Right lung (tissue), 5 donors: ENCODE results near the gene NBPF1. TPM values are rescaled to one million over a fixed set of nuclear protein-coding genes. Genes with fewer than 3 reads are reported as not detected.
"Not testable (repeated sequence)": the region's sequence is repeated elsewhere in the genome, so short reads cannot be mapped to it uniquely, and the experiment has no call there.

Experiments used
- DNase-seq, 2 donors: peaks; one replicate each; pipeline ENCODE4 v3.0.0-alpha.2; 2013
- polyA plus RNA-seq, 5 donors: library from polyadenylated mRNA; unstranded; fragments of 120-200 nt; gene quantifications; one replicate each; pipeline versions ENCODE4 v1.2.1 to v1.2.3, GENCODE V29; 2013; ENCODE audit warnings: inconsistent platforms in 1 of 5, low replicate concordance in 1 of 5; ENCODE audit not compliant: insufficient read length in 5 of 5, insufficient read depth in 1 of 5

Gene NBPF1
- polyA plus RNA-seq, 5 donors: 81.9 to 115 (median 106) TPM

DNA sequence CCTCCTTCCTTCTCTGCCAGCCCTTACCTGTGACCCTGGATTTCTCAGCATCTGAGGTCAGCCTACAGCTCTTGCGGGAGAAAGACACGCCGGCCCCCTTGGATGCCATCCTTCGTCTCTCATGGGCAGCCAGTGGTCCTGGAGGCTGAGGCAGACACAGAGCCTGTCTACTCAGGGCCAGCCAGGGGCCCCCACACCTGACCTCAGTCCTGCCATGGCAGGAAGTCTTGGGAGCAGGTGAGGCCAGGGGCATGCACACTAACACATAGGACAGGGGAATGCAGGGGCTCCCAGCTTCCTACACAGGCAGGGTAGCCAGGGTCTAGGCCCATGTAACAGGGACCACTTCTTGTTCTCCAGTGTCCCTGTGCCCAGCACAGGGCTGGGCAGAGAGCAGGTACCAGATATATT, 29.6 kb upstream of the NBPF1 start:
- not testable (repeated sequence) for DNase-seq

GRCh38 chr1:16642025-16642966, 28.9 kb upstream of the NBPF1 start:
- DNase-seq: not testable (repeated sequence)

DNA sequence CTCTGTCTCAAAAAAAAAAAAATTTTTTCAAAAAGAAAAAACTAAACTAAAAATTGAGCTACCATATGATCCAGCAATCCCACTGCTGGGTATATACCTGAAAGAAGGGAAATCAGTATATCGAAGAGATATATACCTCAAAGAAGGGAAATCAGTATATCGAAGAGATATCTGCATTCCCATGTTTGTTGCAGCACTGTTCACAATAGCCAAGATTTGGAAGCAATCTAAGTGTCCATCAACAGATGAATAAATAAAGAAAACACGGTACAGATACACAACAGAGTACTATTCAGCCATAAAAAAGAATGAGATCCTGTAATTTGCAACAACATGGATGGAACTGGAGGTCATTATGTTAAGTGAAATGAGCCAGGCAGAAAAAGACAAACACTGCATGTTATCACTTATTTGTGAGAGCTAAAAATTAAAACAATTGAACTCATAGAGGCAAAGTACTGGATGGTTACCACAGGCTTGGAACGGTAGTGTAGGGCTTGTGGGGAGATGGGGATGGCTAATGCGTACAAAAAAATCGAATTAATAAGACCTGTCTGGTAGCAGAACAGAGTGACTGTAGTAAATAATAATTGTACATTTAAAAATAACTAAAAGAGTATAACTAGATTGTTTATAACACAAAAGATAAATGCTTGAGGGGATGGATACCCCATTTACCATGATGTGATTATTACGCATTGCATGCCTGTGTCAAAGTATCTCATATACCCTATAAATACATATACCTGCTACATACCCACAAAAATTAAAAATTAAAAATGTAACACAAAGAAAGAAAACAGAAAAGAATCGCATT, 28.0 kb upstream of the NBPF1 start:
- DNase-seq: not testable (repeated sequence)

DNA sequence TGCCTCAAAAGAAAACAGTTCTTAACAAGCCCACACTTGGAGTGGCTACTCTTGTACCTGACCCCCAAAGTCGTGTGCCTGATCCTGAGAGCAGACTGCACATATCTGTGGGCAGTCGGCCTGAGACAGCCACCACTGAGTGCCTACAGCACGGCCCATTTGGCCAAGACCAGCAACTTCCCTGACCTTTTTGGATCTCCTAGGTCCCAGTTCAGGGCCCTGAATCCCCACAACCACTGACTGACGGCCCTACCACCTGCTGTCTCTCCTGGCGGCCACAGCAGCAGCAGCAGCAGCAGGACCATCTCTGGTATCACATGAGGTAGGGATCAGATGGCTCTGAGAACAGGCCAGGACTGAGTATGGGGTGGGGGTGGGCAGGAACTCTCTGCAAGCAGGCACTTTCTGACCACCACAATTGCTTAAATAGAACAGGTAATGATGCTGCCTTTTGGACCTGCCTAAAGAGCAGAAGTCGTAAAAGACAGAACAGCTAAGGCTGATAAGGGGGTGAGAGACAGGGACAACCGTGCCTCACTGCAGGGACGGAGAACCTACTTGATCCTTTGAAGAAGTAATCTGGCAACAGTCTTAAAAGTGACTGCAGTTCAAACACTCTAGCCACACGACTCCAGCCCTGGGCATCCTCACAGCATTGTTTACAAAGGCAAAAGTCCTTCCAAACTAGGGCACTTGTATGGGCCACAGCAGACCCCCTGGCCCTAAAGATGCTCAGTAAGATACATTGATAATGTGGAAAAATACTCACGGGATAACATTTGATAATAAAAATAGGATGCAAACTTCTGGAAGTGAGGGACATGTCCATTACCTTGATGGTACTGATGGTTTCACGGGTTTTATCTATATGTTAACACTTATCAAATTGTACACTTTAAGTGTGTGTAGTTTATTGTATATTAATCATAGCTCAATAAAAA, 26.0 kb upstream of the NBPF1 start:
- DNase-seq: not testable (repeated sequence)

DNA sequence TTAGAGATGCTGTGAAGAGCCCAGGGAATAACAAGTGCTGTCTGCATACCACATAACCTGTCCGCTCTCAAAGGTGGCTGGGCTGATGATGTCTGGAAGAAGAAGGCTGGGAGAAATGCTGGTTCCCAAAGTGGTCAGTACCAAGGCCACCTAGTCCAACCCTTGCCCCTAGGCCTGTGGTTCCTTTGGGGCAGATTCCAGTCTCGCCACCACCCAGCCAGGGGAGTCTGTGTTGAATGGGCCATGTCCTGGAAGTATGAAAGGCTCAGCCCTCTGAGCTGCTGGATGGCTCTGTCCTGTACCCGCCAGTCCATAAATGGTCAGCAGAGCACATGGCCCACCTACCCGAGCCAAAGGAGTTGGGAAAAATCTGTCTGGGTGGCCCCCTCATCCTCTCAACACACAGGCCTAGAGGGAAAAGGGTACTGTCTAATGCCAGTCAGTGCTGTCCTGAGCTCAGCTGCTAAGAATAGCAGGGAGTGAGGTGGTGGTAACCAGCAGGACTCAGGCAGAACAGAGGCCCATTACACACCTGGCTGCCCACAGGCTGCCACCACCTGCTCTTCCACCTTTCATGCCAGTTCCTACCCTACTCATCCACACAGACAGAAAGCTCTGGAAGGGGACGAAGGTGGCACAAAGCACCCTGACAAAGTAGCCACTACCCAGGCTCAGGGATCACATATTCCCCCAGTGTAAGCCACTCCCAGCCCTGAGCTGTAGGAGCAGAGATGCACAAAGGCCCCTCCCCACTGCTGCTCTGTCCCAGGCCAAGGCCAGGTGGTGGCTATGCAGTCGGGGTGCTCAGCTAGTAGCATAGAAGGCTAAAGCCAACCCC, 24.8 kb upstream of the NBPF1 start:
- not testable (repeated sequence) for DNase-seq

- DNase-seq: not testable (repeated sequence)
Observed at GRCh38 chr1:16636551-16637195, 23.3 kb upstream of the NBPF1 start.

DNA sequence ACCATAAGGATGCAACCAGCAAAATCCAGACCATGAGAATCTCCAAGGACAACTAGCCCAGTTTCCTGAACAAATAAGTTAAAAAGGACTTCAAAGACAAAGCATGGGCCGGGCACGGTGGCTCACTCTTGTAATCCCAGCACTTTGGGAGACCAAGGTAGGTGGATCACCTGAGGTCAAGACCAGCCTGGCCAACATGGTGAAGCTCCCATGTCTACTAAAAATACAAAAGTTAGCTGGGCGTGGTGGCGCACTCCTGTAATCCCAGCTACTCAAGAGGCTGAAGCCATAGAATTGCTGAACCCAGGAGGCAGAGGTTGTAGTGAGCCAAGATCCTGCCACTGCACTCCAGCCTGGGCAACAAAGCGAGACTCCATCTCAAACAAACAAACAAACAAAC, 22.6 kb upstream of the NBPF1 start:
- not testable (repeated sequence) for DNase-seq

GRCh38 chr1:16633540-16634282, 20.3 kb upstream of the NBPF1 start:
- not testable (repeated sequence) for DNase-seq

GRCh38 chr1:16632044-16632850, 18.9 kb upstream of the NBPF1 start:
- DNase-seq: not testable (repeated sequence)

- DNase-seq: no peak
Observed at GRCh38 chr1:16631248-16632043, 18.1 kb upstream of the NBPF1 start.

DNA sequence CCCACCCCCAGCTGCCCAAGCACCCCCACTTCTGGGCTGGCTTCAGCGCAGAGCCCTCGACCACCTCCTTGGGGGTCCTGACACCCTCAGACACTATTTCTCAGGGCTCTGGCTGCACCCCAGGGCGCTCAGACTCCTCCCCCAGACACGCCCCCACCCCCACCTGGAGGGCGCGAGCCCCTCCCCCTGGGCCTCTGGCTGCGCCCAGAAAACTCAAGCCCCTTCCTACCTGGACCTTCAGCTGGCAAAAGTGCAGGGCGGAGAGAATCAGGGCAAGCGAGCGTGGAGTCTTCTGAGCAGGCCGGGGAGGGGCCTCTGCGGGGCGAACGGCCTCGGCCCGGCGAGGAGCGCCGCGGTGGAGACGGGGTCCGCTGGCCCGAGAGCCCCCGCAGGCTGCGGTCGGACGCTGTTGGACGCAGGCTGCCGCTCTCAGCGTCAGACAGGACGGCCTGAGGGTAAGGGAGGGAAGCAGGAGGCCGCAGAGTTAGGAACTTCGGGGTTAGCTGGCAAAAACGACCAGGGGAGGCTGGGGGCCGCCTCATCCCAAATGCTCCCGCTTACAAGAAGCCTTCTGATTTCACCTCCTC, 17.4 kb upstream of the NBPF1 start:
- no peak for DNase-seq

GRCh38 chr1:16629916-16630530, 16.7 kb upstream of the NBPF1 start:
- DNase-seq: not testable (repeated sequence)

DNA sequence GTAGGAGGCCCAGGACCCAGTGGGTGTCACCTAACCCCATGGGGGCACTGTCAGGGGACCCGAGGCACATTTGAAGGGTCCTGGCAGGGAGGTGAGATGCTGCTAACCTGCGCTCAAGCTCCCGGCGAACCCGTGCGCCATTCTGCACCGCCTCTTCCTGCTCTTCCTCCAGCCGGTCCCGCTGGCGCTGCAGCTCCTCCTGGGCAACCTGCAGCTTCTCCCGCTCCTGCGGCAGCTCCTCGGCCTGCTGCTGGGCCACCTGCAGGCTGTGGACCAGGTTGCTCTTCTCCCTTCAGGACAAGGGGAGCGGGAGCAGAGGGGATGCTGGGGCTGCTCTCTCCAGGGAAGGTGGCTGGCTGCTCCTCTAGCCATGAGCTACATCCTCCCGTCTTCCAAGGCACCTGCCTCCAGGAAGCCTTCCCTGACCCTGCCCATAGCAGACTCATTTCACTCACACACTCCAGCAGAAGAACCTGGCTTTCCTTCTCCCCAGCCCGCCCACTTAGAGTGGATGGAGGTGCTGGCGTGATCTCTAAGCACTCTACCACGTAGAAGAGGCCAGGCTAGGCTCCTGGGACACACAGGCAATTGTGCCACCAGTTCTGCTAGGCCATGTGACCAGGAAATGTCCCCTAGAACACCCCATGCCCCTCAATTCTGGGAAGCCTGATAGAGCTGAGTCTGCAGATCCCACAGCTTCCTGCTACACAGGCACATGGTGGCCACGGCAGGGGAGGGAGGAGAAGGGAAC, 15.2 kb upstream of the NBPF1 start:
- no peak for DNase-seq

GRCh38 chr1:16626409-16626983, 13.1 kb upstream of the NBPF1 start:
- DNase-seq: not testable (repeated sequence)
